ENCODE results near the gene BCAS1.

- TF ChIP-seq CTCF (IDR thresholded peaks at IDR 0.05; ENCODE audit: low read length) (no peak), EZH2 (IDR thresholded peaks at IDR 0.05; ENCODE audit: borderline replicate concordance, low read length) (no peak)
Measured at GRCh38 chr20:54095824-54096223, 25.4 kb upstream of the BCAS1 start.
